OCI-LY7 (cell line): ENCODE measurements around the gene HDAC4.

Experiments
- EZH2phosphoT487 ChIP-seq: fragments of 200-600 bp; sonication (generic); IDR thresholded peaks from 2 replicates; pipeline ENCODE4 v1.6.1; 2018; ENCODE audit warnings: low read depth, borderline replicate concordance, mild to moderate bottlenecking, mixed run types, antibody characterized with exemption, low read length, moderate library complexity, mixed read lengths
- TF ChIP-seq, protein P1 (sequence below): fragments of 200-600 bp; sonication (generic); conservative IDR thresholded peaks from 2 replicates; pipeline ENCODE4 v1.5.1; 2014; ENCODE audit warnings: mild to moderate bottlenecking, antibody characterized with exemption, low read length, moderate library complexity, mixed read lengths

DNA sequence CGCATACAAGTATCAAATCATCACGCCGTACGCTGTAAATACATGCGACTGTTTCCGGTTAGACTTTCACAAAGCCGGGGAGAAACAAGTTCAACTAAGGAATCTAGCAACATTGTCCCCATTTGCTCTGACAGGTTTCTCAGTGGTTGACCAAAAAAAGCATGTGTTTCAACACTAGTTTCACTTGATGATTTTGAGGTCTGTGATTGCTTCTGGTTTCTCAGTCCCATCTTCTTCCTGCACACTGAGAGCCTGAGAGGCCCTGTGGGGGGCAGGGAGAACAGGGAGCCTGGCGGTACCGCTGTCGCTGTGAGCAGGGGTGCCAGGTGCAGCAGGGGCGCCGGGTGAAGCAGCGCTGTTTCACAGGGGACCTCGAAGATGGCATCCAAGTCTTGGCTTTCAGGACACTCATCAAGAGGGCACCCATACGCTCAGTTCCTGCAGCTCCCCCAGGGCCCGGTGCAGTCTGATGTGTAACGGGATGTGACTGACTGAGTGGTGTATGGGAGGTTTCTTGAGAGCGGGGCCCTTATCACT lies 282.1 kb downstream of the HDAC4 start:
- TF ChIP-seq, protein P1, sequence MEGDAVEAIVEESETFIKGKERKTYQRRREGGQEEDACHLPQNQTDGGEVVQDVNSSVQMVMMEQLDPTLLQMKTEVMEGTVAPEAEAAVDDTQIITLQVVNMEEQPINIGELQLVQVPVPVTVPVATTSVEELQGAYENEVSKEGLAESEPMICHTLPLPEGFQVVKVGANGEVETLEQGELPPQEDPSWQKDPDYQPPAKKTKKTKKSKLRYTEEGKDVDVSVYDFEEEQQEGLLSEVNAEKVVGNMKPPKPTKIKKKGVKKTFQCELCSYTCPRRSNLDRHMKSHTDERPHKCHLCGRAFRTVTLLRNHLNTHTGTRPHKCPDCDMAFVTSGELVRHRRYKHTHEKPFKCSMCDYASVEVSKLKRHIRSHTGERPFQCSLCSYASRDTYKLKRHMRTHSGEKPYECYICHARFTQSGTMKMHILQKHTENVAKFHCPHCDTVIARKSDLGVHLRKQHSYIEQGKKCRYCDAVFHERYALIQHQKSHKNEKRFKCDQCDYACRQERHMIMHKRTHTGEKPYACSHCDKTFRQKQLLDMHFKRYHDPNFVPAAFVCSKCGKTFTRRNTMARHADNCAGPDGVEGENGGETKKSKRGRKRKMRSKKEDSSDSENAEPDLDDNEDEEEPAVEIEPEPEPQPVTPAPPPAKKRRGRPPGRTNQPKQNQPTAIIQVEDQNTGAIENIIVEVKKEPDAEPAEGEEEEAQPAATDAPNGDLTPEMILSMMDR, result no peak
- no peak for TF ChIP-seq EZH2phosphoT487
